Measurements from ENCODE around the gene CPN1.
"Not testable (repeated sequence)": the region's sequence is repeated elsewhere in the genome, so short reads cannot be mapped to it uniquely, and the experiment has no call there.

CPN1 gene

GRCh38 chr10:100081075-100082001 is at the start of gene CPN1:
Gene CPN1 (minus strand): TSS chr10:100081869. CDS start chr10:100081625, 244 bp downstream.
- no peak for DNase-seq

GRCh38 chr10:100130831-100131230 is 49.2 kb upstream of the CPN1 start:
- DNase-seq: no peak

GRCh38 chr10:100129424-100129823 is 47.8 kb upstream of the CPN1 start:
- no peak for DNase-seq

- no peak for DNase-seq
Measured at GRCh38 chr10:100128951-100129350, 47.3 kb upstream of the CPN1 start.

GRCh38 chr10:100125335-100125734 is 43.7 kb upstream of the CPN1 start:
- DNase-seq: not testable (repeated sequence)

- no peak for DNase-seq
Measured at GRCh38 chr10:100124097-100124496, 42.4 kb upstream of the CPN1 start.

GRCh38 chr10:100122780-100123179 is 41.1 kb upstream of the CPN1 start:
- DNase-seq: no peak

GRCh38 chr10:100120550-100120949 is 38.9 kb upstream of the CPN1 start:
- no peak for DNase-seq

- no peak for DNase-seq
Measured at GRCh38 chr10:100119726-100120125, 38.1 kb upstream of the CPN1 start.

- no peak for DNase-seq
Measured at GRCh38 chr10:100114976-100115770, 33.5 kb upstream of the CPN1 start.

- DNase-seq: no peak
Measured at GRCh38 chr10:100114460-100114859, 32.8 kb upstream of the CPN1 start.

- DNase-seq: no peak
Measured at GRCh38 chr10:100109670-100110069, 28.0 kb upstream of the CPN1 start.

- no peak for DNase-seq
Measured at GRCh38 chr10:100106865-100107264, 25.2 kb upstream of the CPN1 start.

- DNase-seq: no peak
Measured at GRCh38 chr10:100104300-100104699, 22.6 kb upstream of the CPN1 start.

- no peak for DNase-seq
Measured at GRCh38 chr10:100103581-100103980, 21.9 kb upstream of the CPN1 start.

- DNase-seq: no peak
Measured at GRCh38 chr10:100101192-100102076, 19.8 kb upstream of the CPN1 start.

- DNase-seq: no peak
Measured at GRCh38 chr10:100100651-100101184, 19.0 kb upstream of the CPN1 start.

GRCh38 chr10:100089241-100089640 is 7.6 kb upstream of the CPN1 start:
- DNase-seq: no peak

- DNase-seq: not testable (repeated sequence)
Measured at GRCh38 chr10:100086708-100087107, 5.0 kb upstream of the CPN1 start.

GRCh38 chr10:100085596-100085995 is 3.9 kb upstream of the CPN1 start:
- no peak for DNase-seq

- DNase-seq: no peak
Measured at GRCh38 chr10:100083623-100084022, 2.0 kb upstream of the CPN1 start.

GRCh38 chr10:100082276-100082675 is 607 bp upstream of the CPN1 start:
- DNase-seq: not testable (repeated sequence)

GRCh38 chr10:100076750-100077149 is 4.9 kb downstream of the CPN1 start:
- DNase-seq: no peak

All from NCI-H510A (cell line).